ENCODE measurements around the gene PANK4.
A peak's percentile ranks its signal among the peaks of the same experiment; 100 is the strongest.
"Not testable (repeated sequence)": the region's sequence is repeated elsewhere in the genome, so short reads cannot be mapped to it uniquely, and the experiment has no call there.

Gene PANK4

GRCh38 chr1:2558420-2558819 lies 32.0 kb upstream of the PANK4 start:
- DNase-seq: no peak

- DNase-seq: no peak
Observed at GRCh38 chr1:2557482-2558400, 31.3 kb upstream of the PANK4 start.

- no peak for DNase-seq
Observed at GRCh38 chr1:2556678-2557481, 30.5 kb upstream of the PANK4 start.

GRCh38 chr1:2556277-2556677 lies 29.9 kb upstream of the PANK4 start, which contains the start of gene TNFRSF14:
TSS of gene TNFRSF14 (plus strand) at chr1:2556371. CDS start at chr1:2556665, 294 bp downstream.
- DNase-seq: peak; percentile 50

GRCh38 chr1:2555634-2556276 lies 29.4 kb upstream of the PANK4 start:
- DNase-seq: peak; percentile 64

GRCh38 chr1:2554621-2555387 lies 28.4 kb upstream of the PANK4 start:
- no peak for DNase-seq

GRCh38 chr1:2553871-2554620 lies 27.6 kb upstream of the PANK4 start:
- DNase-seq: no peak

- not testable (repeated sequence) for DNase-seq
Observed at GRCh38 chr1:2553076-2553475, 26.7 kb upstream of the PANK4 start.

GRCh38 chr1:2552189-2552588 lies 25.8 kb upstream of the PANK4 start:
- no peak for DNase-seq

- not testable (repeated sequence) for DNase-seq
Observed at GRCh38 chr1:2551544-2551943, 25.1 kb upstream of the PANK4 start.

GRCh38 chr1:2550309-2550861 lies 24.0 kb upstream of the PANK4 start:
- not testable (repeated sequence) for DNase-seq

- DNase-seq: not testable (repeated sequence)
Observed at GRCh38 chr1:2549367-2550029, 23.1 kb upstream of the PANK4 start.

- DNase-seq: peak; percentile 93
Observed at GRCh38 chr1:2548068-2548589, 21.7 kb upstream of the PANK4 start.

- peak; percentile 79 for DNase-seq
Observed at GRCh38 chr1:2547210-2548067, 21.0 kb upstream of the PANK4 start.

- DNase-seq: peak; percentile 97
Observed at GRCh38 chr1:2546515-2547209, 20.3 kb upstream of the PANK4 start.

GRCh38 chr1:2545754-2546514 lies 19.5 kb upstream of the PANK4 start:
- peak; percentile 95 for DNase-seq

- no peak for DNase-seq
Observed at GRCh38 chr1:2544875-2545640, 18.7 kb upstream of the PANK4 start.
